ELF-1 (cell line): ENCODE measurements around the gene NFRKB.

Experiments used
- DNase-seq: peaks from one replicate; pipeline ENCODE4 v3.0.0-alpha.2; 2016; ENCODE audit warnings: low read depth, low spot score

The NFRKB gene

DNA sequence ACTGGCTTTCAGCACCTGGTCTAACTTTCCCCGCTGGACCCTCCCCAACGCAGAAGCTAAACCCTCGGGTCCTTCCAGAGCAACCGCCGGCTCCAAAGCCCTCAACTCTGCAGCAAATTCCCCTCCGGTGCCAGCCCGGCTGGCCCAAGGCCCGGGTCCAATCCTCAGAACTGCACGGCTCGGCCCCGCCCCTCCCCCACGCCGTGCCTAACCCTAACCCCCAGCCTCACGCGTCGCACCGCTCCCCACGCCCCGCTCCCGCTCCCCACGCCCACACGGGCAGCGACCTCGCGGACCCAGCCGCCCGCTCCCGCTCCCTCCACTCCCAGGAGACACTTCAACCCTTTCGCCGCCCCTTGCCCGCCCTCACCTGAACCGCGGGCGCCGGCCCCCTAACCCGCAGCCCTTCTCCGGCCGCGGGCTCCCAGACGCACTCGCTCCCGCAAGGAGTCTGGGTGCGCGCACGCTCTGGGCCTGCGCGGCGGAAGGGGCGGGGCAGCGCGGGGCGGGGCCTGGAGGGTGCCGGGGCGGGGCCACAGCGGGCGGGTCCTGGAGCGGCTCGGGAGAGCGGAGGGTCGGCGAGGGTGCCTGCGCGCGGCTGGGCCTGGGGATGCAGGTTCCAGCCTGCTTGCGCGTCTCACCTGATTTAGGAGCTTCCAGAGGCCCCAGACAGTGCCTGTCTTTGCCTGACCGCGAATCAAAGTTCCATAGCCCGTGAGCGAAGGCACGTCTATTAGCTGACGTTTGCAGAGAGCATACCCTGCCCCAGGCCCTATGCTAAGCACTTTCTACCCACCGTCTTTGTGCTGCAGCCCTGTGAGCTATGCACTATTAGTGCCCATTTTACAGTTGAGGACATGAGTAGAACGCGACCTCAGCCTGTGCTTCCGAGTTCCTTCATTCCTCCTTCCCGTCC is at the start of gene NFRKB:
Gene NFRKB, minus strand, starts transcription at position 453 of the 916 bp plus-strand sequence. CDS start 2,729 bp downstream, outside the sequence.
- DNase-seq = peak; percentile 93

- no peak for DNase-seq
Observed at GRCh38 chr11:129944696-129945095, 49.3 kb upstream of the NFRKB start.

GRCh38 chr11:129943036-129943435 is 47.7 kb upstream of the NFRKB start:
- no peak for DNase-seq

DNA sequence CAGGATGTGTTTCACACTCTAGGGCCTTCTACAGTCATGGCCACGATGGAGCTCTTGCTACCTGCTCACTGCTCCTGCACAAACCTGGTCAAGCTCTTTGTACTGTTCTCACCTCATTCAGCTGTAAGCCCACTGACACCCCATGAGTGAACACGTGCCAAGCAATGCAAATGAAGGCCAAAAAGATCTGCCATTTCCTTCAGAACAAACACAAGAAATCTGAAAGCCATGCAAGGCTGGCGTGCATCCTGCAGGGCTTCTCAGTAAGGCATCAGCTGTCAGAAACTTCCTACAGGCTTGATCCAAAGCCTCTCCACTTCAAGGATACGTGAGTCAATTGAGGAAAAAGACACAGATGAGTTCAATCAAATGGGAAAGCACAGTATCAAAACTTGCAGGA is 44.1 kb upstream of the NFRKB start:
- no peak for DNase-seq

- DNase-seq = no peak
Observed at GRCh38 chr11:129938764-129939163, 43.4 kb upstream of the NFRKB start.

GRCh38 chr11:129937592-129938238 is 42.3 kb upstream of the NFRKB start:
- DNase-seq = no peak

DNA sequence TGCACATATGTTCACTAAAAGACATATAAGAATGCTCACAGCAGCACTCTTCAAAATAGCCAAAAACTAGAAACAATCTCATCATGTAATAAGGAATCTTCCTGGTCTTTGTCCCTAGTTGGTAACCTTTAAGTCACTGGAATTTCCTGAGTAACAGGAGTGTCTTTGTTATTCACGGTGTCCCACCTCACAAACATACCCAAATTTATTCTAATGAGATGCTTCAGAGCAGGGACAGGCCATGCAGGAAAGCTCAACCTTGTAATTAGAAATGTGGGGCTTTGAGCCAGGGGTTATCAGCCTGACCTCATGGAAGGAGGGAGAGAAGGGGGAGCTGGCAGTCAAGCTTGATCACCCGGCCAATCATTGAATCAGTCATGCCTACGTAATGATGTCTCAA is 40.3 kb upstream of the NFRKB start:
- DNase-seq = peak; percentile 12

- DNase-seq = no peak
Observed at GRCh38 chr11:129933891-129934290, 38.5 kb upstream of the NFRKB start.

- DNase-seq = no peak
Observed at GRCh38 chr11:129933262-129933661, 37.9 kb upstream of the NFRKB start.

- no peak for DNase-seq
Observed at GRCh38 chr11:129932381-129933067, 37.1 kb upstream of the NFRKB start.

DNA sequence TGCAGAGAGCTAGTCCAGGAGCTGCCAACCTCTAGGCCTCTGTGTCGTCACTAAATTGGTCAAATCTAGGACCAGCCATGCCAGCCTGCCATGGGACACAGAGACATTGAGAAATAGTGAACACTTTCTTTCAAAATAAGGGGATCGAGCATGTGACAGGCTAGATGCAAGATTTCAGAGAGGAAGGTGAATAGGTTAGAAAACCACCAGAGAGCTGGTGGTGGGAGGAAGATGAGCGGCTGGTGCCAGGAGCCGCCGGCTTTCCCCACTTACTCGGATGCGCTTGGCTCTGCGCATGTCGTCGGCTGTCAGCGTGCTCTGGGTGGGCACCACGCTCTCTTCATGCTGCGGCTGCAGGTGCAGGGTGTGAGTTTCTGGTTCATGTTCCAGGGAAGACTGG is 35.4 kb upstream of the NFRKB start:
- no peak for DNase-seq

- no peak for DNase-seq
Observed at GRCh38 chr11:129930296-129930695, 34.9 kb upstream of the NFRKB start.

DNA sequence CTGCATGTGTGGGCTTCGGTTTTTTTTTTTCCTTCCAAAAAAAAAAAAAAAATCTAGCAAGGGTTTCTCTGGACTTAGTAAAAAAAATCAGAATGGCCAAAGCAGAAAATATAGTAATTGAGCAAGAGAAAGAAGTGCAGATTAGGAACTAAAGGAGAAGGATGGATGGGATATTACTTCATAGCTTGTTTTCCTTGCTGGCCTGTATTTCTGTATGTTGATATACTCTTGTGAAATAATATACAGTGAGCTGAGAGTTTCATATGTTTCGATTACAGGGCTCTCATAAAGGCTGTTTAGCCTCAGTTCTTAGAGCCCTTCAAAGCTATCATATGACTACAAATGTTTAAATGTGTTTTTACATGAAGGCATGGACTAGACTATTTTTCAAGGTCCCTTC is 34.3 kb upstream of the NFRKB start:
- DNase-seq = no peak

DNA sequence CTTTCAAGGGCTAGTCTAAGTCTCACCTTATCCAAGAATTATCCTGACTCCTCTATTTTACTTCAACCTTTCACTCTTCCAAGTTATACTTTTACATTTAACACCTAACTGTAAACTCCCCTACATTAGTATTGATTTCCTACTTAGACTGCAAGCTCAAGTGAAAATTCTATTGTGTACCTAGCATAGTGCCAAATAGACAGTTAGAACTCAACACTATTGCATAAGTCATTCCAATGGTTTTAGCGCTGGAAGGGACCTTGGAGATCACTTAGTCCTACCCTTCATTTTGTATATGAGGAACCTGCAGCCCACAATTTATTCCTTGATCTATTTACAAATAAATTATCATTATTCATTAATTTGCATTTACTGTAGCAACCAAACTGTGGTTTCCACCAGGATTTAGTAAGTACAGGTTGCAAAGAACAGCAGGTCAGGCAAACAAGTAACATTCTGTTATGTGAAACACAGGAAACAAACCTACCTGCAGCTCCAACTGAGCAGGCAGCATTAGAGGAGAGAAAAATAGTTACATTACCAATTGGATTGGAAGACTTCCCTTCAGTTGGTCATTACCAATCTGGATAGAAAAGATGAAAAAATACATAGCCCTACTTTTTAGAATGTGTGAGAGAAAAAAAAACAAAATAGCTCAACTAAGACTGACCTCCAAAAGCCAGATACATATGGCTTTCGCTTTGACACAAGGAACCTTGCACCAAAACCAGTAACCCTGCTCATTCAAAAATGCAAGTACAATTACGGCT is 33.7 kb upstream of the NFRKB start:
- no peak for DNase-seq

DNA sequence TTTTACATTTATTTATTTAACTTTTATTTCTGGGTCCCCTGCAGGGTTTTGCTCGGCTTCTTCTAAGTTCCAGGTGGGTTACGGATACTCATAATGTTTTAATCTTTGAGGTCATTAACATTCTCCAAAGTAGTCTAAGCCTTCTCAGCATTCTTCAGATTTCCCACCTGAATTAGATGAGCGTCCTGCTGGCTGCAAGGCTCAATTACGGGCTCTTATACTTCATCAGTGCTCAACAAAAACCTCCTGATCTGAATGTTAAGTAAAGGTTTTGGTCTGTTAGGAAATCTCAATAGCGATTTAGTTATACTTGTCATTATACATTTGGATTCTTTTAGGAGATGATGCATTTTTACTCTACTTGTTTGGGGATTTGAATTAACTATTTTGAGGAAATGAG is 27.3 kb upstream of the NFRKB start:
- no peak for DNase-seq

GRCh38 chr11:129918361-129918760 is 23.0 kb upstream of the NFRKB start:
- DNase-seq = no peak

GRCh38 chr11:129917231-129917630 is 21.9 kb upstream of the NFRKB start:
- no peak for DNase-seq

DNA sequence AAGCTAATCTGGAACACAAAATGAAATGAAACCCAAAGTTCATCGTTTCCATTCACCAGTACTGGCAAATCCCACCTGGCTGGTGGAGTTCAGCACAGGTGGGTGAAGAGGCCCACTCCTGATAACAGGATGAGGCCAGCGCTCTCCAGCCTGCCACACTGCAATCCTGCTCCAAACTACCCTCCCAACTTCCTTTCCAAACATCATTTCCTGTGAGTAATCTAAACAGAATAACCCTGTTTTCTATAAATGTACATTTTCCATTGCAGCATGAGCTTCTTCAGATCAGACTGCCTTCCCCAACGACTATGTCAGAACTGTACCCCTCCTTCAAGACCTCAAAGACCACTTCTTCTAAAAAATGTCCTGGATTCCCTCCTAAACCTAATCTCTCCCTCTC is 15.9 kb upstream of the NFRKB start:
- DNase-seq = no peak

DNA sequence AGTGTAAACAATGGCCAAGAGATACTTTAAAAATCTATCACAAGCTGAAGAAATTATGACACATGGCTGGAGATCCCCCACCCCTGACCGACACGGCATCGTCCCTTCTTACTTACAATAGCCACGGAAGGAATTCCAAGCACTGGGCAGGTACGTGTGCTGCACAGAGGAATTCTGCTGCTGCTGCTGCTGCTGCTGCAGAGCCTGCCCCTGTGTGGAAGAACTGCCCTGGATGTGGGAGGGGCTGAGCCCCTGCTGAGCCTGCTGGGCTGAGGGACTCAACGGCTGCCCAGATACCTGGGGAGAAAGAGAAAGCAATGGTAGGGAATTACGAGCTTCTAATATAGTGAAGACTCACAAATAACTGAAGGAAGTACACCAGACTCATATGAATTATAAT is 15.0 kb upstream of the NFRKB start:
- peak; percentile 69 for DNase-seq

DNA sequence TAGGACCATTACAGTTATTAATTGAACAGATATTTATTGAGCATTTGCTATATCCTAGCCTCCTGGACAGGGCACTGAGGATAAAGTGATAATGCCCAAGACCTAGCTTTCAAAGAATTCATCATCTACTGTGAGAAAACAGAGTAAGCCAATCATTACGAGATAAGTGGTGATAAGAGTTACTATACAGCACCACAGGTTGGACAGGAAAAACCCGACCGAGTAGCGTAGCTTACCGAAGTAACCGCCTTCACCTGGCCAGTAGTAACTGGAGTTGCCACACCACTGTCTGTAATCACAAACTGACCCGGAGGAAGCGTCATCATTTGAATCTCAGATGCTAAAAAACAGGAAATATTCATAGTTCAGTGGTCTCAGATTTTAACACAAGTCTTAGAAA is 10.0 kb upstream of the NFRKB start:
- DNase-seq = peak; percentile 24

DNA sequence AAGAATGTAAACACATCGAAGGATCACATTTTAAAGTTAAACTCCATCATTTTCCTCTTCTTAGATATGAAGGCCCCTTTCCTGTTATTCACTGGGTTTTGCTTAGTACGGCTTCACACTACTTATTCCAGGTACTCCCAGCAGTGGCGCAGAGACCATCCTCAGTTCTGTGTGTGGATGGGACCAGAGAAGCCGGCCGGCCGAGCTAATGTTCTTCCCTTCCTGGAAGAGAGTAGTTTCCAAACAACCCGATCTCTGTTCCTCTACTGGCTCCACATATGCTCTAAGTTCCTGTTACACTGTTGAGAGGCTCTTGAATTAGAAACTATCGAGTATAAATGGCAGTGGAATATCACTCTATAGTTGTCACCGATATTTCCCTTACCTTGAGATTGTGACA is 684 bp upstream of the NFRKB start:
- DNase-seq = no peak
